Hematopoietic multipotent progenitor cell treated with erythropoietin and hydrocortisone succinate and interleukin-3 and kit ligand, for 15 days (in vitro differentiated cells): ENCODE measurements around the gene TP53INP2.
"Not testable (repeated sequence)": the region's sequence is repeated elsewhere in the genome, so short reads cannot be mapped to it uniquely, and the experiment has no call there.

Experiments used
- DNase-seq: peaks from one replicate; pipeline ENCODE4 v3.0.0-alpha.2; 2015; ENCODE audit warnings: low spot score

Gene TP53INP2

GRCh38 chr20:34704177-34705007 lies at the start of gene TP53INP2:
TSS of gene TP53INP2 (plus strand) at chr20:34704344. CDS start at chr20:34708740, 4,396 bp downstream.
- peak; percentile 94 for DNase-seq

GRCh38 chr20:34658654-34659053 lies 45.5 kb upstream of the TP53INP2 start:
- not testable (repeated sequence) for DNase-seq

DNA sequence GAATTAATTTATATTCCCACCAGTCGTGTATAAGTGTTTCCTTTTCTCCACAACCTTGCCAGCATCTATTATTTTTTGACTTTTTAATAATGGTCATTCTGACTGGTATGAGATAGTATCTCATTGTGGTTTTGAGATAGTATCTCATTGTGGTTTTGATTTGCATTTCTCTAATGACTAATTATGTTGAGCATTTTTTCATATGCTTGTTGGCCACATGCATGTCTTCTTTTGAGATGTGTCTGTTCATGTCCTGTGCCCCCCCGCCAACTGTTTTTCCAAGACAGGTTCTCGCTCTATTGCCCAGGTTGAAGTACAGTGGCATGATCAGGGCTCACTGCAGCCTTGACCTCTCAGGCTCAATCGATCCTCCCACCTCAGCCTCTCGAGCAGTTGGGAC lies 42.3 kb upstream of the TP53INP2 start:
- DNase-seq = not testable (repeated sequence)

DNA sequence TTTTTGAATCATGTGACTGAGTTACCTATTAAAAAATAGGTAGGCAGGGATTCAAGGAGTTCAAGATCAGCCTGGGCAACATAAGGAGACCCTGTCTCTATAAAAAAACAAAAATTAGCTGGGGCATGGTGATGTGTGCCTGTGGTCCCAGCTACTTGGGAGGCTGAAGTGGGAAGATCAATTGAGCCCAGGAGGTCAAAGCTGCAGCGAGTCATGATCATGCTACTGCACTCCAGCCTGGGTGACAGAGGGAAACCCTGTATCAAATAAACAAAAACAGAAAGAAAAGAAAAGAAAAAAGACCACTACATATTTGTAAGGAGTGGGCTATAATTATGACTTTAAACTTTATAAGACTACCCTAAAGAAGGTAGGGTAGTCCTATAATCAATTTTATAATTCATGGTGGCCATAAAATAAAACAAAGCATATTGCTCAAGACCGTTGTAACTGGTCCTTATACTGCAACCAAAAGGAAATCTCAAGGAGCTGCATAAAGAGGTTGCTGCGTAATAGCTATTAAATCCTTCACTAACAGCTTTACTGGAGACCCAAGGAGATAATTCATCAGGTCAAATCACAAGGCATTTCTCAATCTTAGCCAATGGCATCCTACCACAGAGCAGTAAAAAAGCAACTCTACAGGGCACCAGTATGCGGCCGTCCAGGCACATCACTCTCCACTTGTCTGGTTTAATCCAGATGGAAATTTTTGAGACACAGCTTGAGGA lies 40.8 kb upstream of the TP53INP2 start:
- DNase-seq = no peak

- not testable (repeated sequence) for DNase-seq
Measured at GRCh38 chr20:34664751-34665150, 39.4 kb upstream of the TP53INP2 start.

DNA sequence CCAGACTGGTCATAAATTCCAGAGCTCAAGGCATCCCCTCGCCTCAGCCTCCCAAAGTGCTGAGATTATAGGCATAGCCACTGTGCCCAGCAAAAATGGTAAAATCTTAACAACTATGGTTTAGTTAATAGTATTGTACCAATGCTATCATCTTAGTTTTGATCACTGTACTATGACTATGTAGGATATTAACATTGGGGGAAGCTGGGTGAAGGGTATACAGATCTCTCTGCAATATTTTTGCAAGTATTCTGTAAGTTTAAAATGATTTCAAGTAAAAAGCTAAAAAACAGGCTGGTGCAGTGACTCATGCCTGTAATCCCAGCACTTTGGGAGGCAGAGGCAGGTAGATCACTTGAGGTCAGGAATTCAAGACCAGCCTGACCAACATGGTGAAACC lies 35.0 kb upstream of the TP53INP2 start:
- DNase-seq = no peak

- no peak for DNase-seq
Measured at GRCh38 chr20:34673412-34673811, 30.7 kb upstream of the TP53INP2 start.

DNA sequence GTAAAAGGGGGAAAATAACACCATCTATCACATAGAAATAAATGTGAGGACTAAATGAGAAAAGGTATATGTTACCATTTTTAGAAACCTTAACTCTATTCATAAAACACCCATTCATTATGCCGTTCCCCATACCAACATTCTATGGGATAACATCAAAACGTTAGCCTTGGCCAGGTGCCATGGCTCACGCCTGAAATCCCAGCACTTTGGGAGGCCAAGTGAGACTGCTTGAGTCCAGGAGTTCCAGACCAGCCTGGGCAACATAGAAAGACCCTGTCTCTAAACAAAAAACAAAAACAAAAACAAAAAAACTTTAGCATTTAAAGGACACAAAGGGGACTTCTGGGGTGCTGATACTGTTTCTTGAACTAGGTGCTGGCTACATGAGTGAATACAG lies 28.6 kb upstream of the TP53INP2 start:
- DNase-seq = no peak

GRCh38 chr20:34675993-34676641 lies 28.0 kb upstream of the TP53INP2 start:
- no peak for DNase-seq

DNA sequence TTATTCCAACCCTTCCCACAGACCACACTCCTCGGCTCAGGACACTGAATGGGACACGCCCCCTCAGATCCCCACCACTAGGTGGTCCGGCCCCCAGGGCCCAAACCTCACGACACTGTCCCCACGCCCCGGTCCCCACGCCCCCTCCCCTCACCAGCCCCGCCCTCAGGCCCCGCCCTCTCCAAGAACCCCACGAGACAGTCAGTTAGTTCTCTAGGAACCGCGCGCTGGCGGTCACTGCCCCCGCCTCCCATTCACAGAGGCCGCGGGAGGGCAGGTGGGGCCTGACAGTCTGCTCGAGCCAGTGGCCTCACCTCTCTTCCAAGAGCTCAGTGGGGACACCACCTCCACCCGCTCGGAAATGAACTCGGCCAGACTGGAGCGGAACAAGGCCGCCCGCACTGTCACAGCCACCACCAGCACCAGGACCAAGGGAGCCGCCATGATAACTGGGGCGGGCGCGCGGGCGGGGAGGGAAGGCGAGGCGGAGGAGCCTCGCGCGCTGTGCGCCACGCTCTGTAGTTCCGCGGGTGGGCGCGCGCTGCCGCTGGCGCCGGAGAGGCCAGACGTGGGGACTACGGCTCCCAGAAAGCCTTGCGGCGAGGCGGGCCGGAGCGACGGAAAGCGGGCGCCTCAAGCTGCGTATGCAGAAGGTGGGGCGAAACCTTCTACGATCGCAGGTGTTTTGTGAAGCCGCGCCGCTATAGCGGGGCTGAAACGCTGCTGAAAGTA lies 27.3 kb upstream of the TP53INP2 start, which contains the start of gene PIGU:
TSS of gene PIGU (minus strand) at position 451 of the 732 bp plus-strand sequence. CDS start at position 444, 7 bp downstream.
- DNase-seq = peak; percentile 96

- DNase-seq = no peak
Measured at GRCh38 chr20:34680586-34681175, 23.5 kb upstream of the TP53INP2 start.

- no peak for DNase-seq
Measured at GRCh38 chr20:34683667-34684066, 20.5 kb upstream of the TP53INP2 start.

GRCh38 chr20:34689486-34689885 lies 14.7 kb upstream of the TP53INP2 start:
- DNase-seq = no peak

GRCh38 chr20:34691838-34692237 lies 12.3 kb upstream of the TP53INP2 start:
- no peak for DNase-seq

DNA sequence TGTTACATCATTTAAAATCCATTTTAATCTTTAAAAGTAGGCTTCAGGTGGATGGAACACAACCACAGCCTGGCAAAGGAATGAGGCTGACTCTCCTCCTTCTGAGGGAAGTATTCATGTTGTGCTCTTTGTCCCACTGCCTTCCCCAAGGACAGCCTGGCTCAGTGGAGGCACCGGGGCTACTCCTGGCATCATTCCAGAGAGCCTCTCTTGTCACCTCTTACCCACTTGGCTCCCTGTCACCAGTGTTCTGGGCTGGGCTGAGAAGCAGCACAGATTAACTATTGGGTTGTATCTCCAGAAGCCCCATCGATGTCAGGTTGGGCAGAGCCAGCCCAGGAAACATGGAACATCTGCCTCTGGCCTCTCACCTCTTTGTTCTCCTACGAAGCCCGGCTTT lies 10.7 kb upstream of the TP53INP2 start:
- DNase-seq = no peak

- DNase-seq = no peak
Measured at GRCh38 chr20:34701405-34702085, 2.6 kb upstream of the TP53INP2 start.

GRCh38 chr20:34703061-34703423 lies 1.1 kb upstream of the TP53INP2 start:
- no peak for DNase-seq

DNA sequence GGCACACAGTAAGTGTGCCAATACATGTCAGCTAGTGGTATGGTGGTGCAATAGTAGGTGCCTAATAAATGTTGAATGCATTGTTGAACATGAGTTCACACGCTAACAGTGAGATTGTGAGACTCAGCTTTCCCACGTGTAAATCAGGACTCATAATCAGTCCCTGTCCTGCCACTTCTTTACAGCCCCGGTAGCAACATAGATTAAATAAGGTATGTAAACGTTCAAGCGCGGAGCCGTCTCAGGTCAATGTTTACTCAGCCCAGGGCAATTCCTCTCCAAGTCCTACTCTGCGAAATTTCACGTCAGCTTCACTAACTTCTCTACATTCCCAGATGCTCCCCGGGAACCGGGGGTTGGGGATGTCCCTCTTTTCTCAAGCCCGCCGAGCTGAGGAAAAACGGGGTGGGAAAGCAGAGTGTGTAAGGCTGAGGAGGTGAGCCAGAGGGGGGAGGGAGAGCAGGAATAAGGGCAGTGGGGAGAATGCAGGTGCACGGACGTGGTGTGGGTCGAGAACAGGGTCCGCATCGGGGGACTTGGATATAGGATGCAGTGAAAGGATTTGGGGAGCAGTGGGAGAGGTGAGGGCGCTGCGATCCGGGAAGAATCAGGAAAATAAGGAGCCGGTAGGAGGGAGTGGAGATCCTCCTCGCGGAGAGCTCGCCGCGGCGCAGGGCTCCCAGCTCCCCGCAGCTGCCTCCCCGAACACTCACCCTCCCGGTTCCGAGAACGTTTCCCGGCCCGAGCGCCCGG lies 544 bp upstream of the TP53INP2 start:
- DNase-seq = peak; percentile 30

- no peak for DNase-seq
Measured at GRCh38 chr20:34705008-34705396, 858 bp downstream of the TP53INP2 start.
